DMS114 treated with DMSO at 0.1 percent for 48 hours (cell line): ENCODE results near the gene EVI5L.
"Not testable (repeated sequence)": the region's sequence is repeated elsewhere in the genome, so short reads cannot be mapped to it uniquely, and the experiment has no call there.

Experiments used
- DNase-seq: peaks from one replicate; lab custom pipeline; 2025; ENCODE audit not compliant: unreplicated experiment; lab: John Stamatoyannopoulos, UW

The EVI5L gene

GRCh38 chr19:7829561-7830271, at the start of gene EVI5L:
Gene EVI5L, plus strand, starts transcription at chr19:7830218. Its CDS starts 16,325 bp downstream, at chr19:7846543.
- DNase-seq: peak; percentile 99

DNA sequence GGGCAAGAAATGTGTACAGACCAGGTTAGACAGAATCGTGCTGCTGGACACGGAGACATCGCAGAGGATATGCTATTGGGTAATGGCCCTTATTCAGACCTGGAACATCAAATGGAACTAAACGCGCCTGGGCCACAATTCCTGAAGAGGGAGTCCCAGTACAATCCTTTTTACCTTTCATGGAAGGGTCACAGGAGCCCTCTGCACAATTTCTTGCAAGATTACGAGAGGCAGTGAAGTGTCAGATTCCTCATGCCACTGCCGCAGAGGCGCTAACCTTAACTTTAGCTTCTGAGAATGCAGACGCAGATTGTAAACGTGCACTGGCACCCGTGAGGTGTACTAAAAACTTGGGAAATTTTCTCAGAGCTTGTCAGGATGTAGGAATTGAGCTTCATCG, 48.9 kb upstream of the EVI5L start:
- no peak for DNase-seq

DNA sequence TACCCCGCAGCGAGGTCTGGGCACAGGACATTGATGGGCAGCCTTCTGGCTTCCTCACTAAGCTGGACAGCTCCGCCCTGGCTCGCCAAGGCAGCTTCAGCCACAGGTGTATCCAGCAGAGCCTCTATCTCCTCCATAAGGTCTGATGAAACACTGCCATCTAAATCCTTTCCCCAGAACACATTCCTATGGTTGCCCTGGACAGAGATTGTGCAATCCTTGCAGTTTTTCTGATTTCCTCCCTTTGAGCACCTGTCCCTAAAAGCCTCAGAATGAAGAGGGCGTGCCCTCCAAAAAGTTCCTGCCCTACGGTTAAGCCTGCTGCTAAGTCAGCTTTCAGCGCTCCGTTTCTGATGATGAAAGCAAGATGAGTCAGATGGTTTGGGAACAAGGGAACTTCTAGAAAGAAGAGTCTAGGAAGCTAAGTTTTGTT, 46.0 kb upstream of the EVI5L start:
- no peak for DNase-seq

DNA sequence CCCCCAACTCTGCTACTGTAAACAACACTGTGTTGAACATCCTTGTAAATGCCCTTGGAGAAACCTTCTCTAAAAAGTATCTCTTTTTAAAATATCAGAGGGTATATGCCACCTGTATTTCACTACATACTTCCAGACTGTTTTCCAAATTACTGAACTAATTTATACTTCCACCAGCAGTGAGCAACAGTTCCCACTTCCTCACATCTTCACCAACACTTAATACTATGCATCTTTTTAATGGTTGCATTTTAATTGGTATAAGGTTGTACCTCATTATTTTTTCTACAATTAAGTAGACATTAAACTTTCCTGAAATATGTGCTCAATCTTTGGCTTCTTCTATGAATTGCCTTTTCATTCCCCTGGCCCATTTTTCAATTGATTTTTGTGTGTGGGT, 45.2 kb upstream of the EVI5L start:
- no peak for DNase-seq

GRCh38 chr19:7787141-7787540, 42.9 kb upstream of the EVI5L start:
- DNase-seq: no peak

- DNase-seq: no peak
Measured at GRCh38 chr19:7787602-7788177, 42.3 kb upstream of the EVI5L start.

GRCh38 chr19:7788178-7788932, 41.7 kb upstream of the EVI5L start:
- DNase-seq: no peak

DNA sequence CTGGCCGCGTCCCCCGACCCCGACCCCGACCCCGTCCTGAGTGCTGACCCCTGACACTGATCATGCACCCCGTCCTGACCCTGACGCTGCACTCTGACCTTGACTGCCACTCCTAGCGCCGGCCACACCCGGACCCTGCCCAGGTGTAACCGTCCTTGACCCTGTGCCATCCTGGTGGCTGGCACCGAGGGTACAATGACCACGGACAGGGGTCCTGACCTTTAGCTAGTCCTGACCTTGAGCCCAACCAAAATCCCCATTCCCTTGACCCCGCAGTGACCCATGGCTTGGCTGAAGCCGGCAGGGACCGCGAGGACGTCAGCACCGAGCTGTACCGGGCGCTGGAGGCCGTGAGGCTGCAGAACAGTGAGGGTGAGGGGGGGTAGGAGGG, 41.1 kb upstream of the EVI5L start:
- no peak for DNase-seq

DNA sequence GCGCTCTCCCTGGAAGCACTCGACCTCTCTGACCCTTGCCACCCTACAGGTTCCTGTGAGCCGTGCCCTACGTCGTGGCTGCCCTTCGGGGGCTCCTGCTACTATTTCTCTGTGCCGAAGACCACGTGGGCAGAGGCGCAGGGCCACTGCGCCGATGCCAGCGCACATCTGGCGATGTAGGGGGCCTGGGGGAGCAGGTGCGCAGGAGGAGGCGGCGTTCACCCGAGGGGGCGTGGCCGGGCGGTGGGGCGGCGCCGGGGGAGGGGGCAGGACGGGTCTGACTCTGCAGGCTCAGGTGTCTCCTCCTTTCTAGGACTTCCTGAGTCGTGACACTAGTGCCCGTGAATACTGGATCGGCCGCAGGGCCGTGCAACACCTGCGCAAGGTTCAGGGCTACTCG, 40.6 kb upstream of the EVI5L start:
- no peak for DNase-seq

DNA sequence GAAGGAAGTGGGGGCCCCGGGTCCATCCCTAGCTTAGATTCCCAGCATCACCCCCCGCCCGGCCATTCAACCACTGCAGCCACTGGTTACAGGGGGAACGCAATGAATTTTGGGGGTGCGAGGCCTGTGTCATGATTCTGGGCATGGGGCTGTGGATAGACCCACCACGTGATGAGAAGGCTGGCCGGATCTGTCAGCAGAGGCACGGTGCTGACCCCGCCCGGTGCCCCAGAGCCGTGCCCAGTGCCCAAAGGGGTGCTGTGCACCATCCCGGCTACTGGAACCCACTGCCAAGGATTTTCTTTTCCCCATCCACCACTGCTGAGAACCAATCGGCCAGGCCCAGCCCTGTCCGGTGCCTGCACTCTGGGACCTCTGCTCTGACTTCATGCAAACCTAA, 39.6 kb upstream of the EVI5L start:
- no peak for DNase-seq

- no peak for DNase-seq
Measured at GRCh38 chr19:7792281-7792680, 37.7 kb upstream of the EVI5L start.

GRCh38 chr19:7792701-7793100, 37.3 kb upstream of the EVI5L start:
- DNase-seq: not testable (repeated sequence)

- DNase-seq: no peak
Measured at GRCh38 chr19:7793493-7793892, 36.5 kb upstream of the EVI5L start.

GRCh38 chr19:7795555-7796161, 34.4 kb upstream of the EVI5L start:
- no peak for DNase-seq

- DNase-seq: peak; percentile 64
Measured at GRCh38 chr19:7799640-7800355, 30.2 kb upstream of the EVI5L start.

- DNase-seq: no peak
Measured at GRCh38 chr19:7801020-7801570, 28.9 kb upstream of the EVI5L start.

DNA sequence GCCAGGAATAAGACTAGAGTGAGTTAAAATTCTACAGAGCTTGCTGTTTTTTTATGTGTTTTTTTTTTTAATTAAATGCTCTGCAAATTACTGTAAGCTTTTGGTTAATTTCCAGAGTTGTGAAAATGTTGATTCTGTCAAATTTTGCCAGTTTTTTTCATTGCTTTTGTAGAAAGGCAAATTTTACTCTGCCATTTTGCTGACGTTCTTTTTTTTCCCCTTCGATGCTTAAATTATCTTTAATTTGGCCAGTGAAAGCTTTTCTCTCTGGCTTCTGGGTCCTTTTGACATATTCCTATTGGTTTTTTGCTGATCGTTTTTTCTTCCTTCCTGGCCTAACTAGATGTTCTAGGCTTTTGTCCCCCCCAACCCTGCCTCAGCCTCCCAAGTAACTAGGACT, 23.8 kb upstream of the EVI5L start:
- no peak for DNase-seq

- no peak for DNase-seq
Measured at GRCh38 chr19:7806876-7807275, 23.1 kb upstream of the EVI5L start.

- DNase-seq: no peak
Measured at GRCh38 chr19:7808108-7808507, 21.9 kb upstream of the EVI5L start.

DNA sequence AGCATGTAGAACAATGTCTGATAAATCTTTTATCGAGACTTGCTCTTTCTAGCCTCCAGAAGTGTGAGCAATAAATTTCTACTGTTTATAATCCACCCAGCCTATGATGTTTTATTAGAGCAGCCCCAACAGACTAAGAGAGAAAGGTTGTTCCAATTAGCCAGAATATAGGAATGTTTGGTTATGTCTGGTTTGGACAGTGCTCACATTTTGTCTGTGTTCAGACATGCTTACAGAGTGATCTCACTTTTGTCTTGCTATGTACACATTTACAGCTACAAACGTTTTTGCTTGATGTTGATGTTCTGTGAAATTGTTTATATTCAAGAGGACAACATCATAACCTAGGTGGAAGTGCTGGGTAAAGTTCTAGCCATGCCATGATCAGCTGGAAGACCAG, 18.0 kb upstream of the EVI5L start:
- no peak for DNase-seq

DNA sequence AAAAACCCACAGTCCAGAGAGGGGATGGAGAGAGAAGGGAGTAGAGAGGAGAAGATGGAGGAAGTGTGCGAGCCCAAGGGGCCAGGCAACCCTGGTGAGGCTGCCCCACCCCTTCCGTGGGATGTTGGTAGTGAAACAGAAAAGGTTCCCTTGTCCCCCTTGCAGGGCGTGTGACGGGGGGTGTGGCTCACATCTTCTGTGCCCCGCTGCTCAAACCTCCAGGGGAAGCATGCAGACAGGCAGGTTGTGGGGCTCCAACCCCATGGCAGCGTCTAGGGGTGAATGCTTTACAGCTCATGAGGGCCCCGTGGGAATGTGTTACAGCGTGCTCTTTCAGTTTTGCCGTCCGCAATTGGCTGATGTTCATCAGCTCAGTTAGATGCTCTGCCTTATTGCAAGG, 14.7 kb upstream of the EVI5L start:
- DNase-seq: no peak
